AG09309 (cell line): Measurements from ENCODE around the gene IL18RAP.

Source experiments
- DNase-seq: peaks from one replicate; pipeline ENCODE4 v3.0.0-alpha.2; 2010; ENCODE audit warnings: low read depth
- H3K4me3 ChIP-seq: 2 replicates; pipeline ENCODE4 v1.5.1; 2011; ENCODE audit warnings: mild to moderate bottlenecking, low read depth, low read length, moderate library complexity; ENCODE audit not compliant: control insufficient read depth
- CTCF ChIP-seq: IDR thresholded peaks from 2 replicates; pipeline ENCODE4 v1.5.1; 2011; ENCODE audit warnings: mild to moderate bottlenecking, low read depth, low read length, inconsistent platforms; ENCODE audit not compliant: insufficient read depth, control insufficient read depth; ENCODE audit errors: missing control alignments

The IL18RAP gene

GRCh38 chr2:102399499-102400141 is 23.3 kb upstream of the IL18RAP start:
- DNase-seq: no peak
- H3K4me3 ChIP-seq: no peak overlapping the region
- TF ChIP-seq CTCF: no peak

GRCh38 chr2:102401456-102401855 is 21.5 kb upstream of the IL18RAP start:
- H3K4me3 ChIP-seq: no peak overlapping the region
- no peak for DNase-seq
- no peak for TF ChIP-seq CTCF

- no peak for DNase-seq
- H3K4me3 ChIP-seq: no peak overlapping the region
- TF ChIP-seq CTCF: no peak
These were observed 21.1 kb upstream of the IL18RAP start for GRCh38 chr2:102401865-102402264.

GRCh38 chr2:102410952-102411351 is 12.0 kb upstream of the IL18RAP start:
- no peak for TF ChIP-seq CTCF
- no peak overlapping the region for H3K4me3 ChIP-seq
- no peak for DNase-seq

- no peak for TF ChIP-seq CTCF
- no peak for DNase-seq
- H3K4me3 ChIP-seq: no peak overlapping the region
These were observed 10.8 kb upstream of the IL18RAP start for GRCh38 chr2:102412199-102412598.

- no peak overlapping the region for H3K4me3 ChIP-seq
- no peak for TF ChIP-seq CTCF
- no peak for DNase-seq
These were observed 5.0 kb upstream of the IL18RAP start for GRCh38 chr2:102417946-102418345.
